CD4-positive, alpha-beta T cell treated with Interleukin-4 for 1 hour (primary cell): ENCODE measurements around the gene LRRC3B.
"Not testable (repeated sequence)": the region's sequence is repeated elsewhere in the genome, so short reads cannot be mapped to it uniquely, and the experiment has no call there.

Experiments used
- DNase-seq, 2 donors: peaks; one replicate each; pipeline ENCODE4 v3.0.0-alpha.2; 2020 to 2022

LRRC3B gene

GRCh38 chr3:26622621-26623418 lies at the start of gene LRRC3B:
Gene LRRC3B, plus strand, starts transcription at chr3:26622772. Its CDS starts 86,901 bp downstream, at chr3:26709673.
- DNase-seq = no peak

GRCh38 chr3:26574766-26575165 lies 47.8 kb upstream of the LRRC3B start:
- no peak for DNase-seq

GRCh38 chr3:26579116-26579515 lies 43.5 kb upstream of the LRRC3B start:
- no peak for DNase-seq

- DNase-seq = no peak
These were observed 35.0 kb upstream of the LRRC3B start for GRCh38 chr3:26587571-26587970.

- DNase-seq = no peak
These were observed 33.6 kb upstream of the LRRC3B start for GRCh38 chr3:26588931-26589330.

GRCh38 chr3:26589678-26590077 lies 32.9 kb upstream of the LRRC3B start:
- DNase-seq = no peak

GRCh38 chr3:26590919-26591484 lies 31.6 kb upstream of the LRRC3B start:
- no peak for DNase-seq

- DNase-seq = no peak
These were observed 30.6 kb upstream of the LRRC3B start for GRCh38 chr3:26591926-26592325.

GRCh38 chr3:26592451-26592850 lies 30.1 kb upstream of the LRRC3B start:
- DNase-seq = no peak

GRCh38 chr3:26596335-26596734 lies 26.2 kb upstream of the LRRC3B start:
- DNase-seq = no peak

- DNase-seq = not testable (repeated sequence)
These were observed 19.3 kb upstream of the LRRC3B start for GRCh38 chr3:26603311-26603710.

- not testable (repeated sequence) for DNase-seq
These were observed 18.8 kb upstream of the LRRC3B start for GRCh38 chr3:26603771-26604170.

- DNase-seq = no peak
These were observed 8.4 kb upstream of the LRRC3B start for GRCh38 chr3:26614006-26614685.

- DNase-seq = no peak
These were observed 1.4 kb upstream of the LRRC3B start for GRCh38 chr3:26621176-26621575.

- no peak for DNase-seq
These were observed 509 bp upstream of the LRRC3B start for GRCh38 chr3:26621906-26622620.

GRCh38 chr3:26623419-26624208 lies 1.0 kb downstream of the LRRC3B start:
- no peak for DNase-seq

GRCh38 chr3:26624209-26624765 lies 1.7 kb downstream of the LRRC3B start:
- DNase-seq = no peak

- DNase-seq = no peak
These were observed 2.6 kb downstream of the LRRC3B start for GRCh38 chr3:26625187-26625586.

GRCh38 chr3:26627080-26627479 lies 4.5 kb downstream of the LRRC3B start:
- no peak for DNase-seq

GRCh38 chr3:26628915-26629314 lies 6.3 kb downstream of the LRRC3B start:
- no peak for DNase-seq

- DNase-seq = no peak
These were observed 8.3 kb downstream of the LRRC3B start for GRCh38 chr3:26630669-26631389.

GRCh38 chr3:26631390-26631738 lies 8.8 kb downstream of the LRRC3B start:
- DNase-seq = no peak
